Parathyroid adenoma (tissue), 2 donors: ENCODE data around the gene DYNLT1.

Source experiments
- H2AFZ ChIP-seq: fragments of 300-600 bp; sonication (generic); one replicate; pipeline ENCODE4 v1.7.0; 2017; ENCODE audit warnings: antibody characterized with exemption, mild to moderate bottlenecking
- H3K27ac ChIP-seq: fragments of 300-600 bp; sonication (generic); one replicate; pipeline ENCODE4 v1.7.0; 2017
- H3K27me3 ChIP-seq: fragments of 300-600 bp; sonication (generic); one replicate; pipeline ENCODE4 v1.7.0; 2017; ENCODE audit warnings: low read length; ENCODE audit not compliant: control insufficient read depth, insufficient read depth
- H3K36me3 ChIP-seq: fragments of 300-600 bp; sonication (generic); one replicate; pipeline ENCODE4 v1.7.0; 2017; ENCODE audit warnings: low read length; ENCODE audit not compliant: control insufficient read depth, insufficient read depth
- H3K4me1 ChIP-seq: fragments of 300-600 bp; sonication (generic); one replicate; pipeline ENCODE4 v1.7.0; 2017; ENCODE audit warnings: control low read depth
- H3K4me2 ChIP-seq: fragments of 300-600 bp; sonication (generic); one replicate; pipeline ENCODE4 v1.7.0; 2017; ENCODE audit warnings: low read length
- H3K4me3 ChIP-seq: fragments of 300-600 bp; sonication (generic); one replicate; pipeline ENCODE4 v1.7.0; 2017; ENCODE audit warnings: low read depth, low read length
- H3K79me2 ChIP-seq: fragments of 300-600 bp; sonication (generic); one replicate; pipeline ENCODE4 v1.7.0; 2017; ENCODE audit warnings: control low read depth
- H3K9ac ChIP-seq: fragments of 300-600 bp; sonication (generic); one replicate; pipeline ENCODE4 v1.7.0; 2017; ENCODE audit warnings: mild to moderate bottlenecking
- H3K9me3 ChIP-seq: fragments of 300-600 bp; sonication (generic); one replicate; pipeline ENCODE4 v1.7.0; 2017; ENCODE audit warnings: low read length; ENCODE audit not compliant: control insufficient read depth
- TF ChIP-seq, protein P1 (sequence below): fragments of 300-600 bp; sonication (generic); IDR thresholded peaks from one replicate; pipeline ENCODE4 v1.7.0; 2017; ENCODE audit warnings: antibody characterized with exemption, mild to moderate bottlenecking
- donor health status: primary hyperparathyroidism.

Gene DYNLT1

DNA sequence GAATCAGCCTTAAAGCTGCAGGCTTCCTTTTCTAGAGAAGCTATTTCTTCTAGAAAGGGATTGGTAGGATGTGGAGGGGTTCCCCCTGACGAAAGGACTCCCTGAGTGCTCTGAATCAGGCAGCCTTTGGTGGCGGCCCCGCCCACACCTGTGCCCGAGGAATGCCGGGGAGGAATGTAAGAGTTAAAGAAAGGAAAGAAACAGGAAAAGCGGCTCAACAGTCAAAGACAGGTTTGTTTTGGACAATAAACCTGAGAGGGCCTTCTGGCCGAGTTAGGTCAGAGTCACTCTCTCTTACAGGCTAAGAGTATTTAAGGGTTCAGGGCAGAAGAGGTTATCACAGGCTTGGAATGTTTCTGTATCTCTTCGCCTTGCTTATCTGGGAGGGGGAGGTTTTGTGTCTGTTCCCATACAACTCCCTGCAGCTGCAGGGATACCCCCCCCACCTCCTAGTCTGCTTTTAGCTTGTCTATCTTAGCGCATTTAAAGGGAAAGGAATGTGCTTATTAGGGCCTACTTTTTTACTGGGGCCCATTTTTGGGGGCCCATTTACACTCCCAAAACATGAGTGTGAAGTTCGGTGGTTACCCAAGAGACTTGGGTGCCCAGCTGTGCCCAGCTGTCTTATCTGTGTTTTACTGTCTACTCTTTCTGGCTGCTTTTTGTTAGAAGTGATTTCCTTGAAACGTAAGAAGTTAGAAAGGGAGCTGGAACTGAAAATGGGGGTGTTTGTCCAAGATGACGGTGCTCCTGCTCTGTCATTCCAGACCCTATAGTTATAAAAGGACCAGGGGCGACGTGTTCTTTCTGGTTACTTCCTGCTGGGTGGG, 32.8 kb downstream of the DYNLT1 start:
- no peak overlapping the region for H3K4me3 ChIP-seq
- no peak overlapping the region for H3K27ac ChIP-seq
- TF ChIP-seq, protein P1, sequence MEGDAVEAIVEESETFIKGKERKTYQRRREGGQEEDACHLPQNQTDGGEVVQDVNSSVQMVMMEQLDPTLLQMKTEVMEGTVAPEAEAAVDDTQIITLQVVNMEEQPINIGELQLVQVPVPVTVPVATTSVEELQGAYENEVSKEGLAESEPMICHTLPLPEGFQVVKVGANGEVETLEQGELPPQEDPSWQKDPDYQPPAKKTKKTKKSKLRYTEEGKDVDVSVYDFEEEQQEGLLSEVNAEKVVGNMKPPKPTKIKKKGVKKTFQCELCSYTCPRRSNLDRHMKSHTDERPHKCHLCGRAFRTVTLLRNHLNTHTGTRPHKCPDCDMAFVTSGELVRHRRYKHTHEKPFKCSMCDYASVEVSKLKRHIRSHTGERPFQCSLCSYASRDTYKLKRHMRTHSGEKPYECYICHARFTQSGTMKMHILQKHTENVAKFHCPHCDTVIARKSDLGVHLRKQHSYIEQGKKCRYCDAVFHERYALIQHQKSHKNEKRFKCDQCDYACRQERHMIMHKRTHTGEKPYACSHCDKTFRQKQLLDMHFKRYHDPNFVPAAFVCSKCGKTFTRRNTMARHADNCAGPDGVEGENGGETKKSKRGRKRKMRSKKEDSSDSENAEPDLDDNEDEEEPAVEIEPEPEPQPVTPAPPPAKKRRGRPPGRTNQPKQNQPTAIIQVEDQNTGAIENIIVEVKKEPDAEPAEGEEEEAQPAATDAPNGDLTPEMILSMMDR, result no peak
- H3K9ac ChIP-seq, result no peak overlapping the region
- H3K9me3 ChIP-seq, result no peaks in the 10 kb centered on the region
- no peaks in the 10 kb centered on the region for H3K4me1 ChIP-seq
- H3K79me2 ChIP-seq, result peaks cover 4% of the 10 kb centered on the region
- H2AFZ ChIP-seq, result no peak overlapping the region
- H3K4me2 ChIP-seq, result no peak overlapping the region
- no peaks in the 10 kb centered on the region for H3K27me3 ChIP-seq
- no peaks in the 10 kb centered on the region for H3K36me3 ChIP-seq

DNA sequence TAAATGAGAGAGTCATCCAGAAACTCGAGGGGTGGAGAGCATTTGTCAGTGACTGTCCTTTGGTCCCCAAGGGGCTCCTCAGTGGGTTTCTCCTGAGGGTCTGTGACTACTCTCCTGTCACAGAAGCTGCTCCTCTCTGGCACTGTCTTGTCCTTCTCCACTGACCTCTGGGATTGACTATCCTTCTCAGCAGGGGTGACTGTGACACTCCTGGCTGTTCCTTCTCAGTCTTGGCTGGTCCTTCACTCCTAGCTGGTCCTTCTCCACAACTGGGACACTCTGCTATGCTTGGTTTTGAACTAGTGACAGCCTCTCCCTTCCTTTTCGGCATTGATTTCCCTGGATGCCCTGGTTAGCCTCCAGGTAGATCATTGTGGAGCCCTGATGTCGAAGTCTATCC, 33.5 kb downstream of the DYNLT1 start:
- no peaks in the 10 kb centered on the region for H3K27me3 ChIP-seq
- H3K4me2 ChIP-seq, result no peak overlapping the region
- no peak overlapping the region for H3K4me3 ChIP-seq
- H3K36me3 ChIP-seq, result no peaks in the 10 kb centered on the region
- TF ChIP-seq, protein P1, result no peak
- H3K27ac ChIP-seq, result no peak overlapping the region
- no peak overlapping the region for H2AFZ ChIP-seq
- no peaks in the 10 kb centered on the region for H3K9me3 ChIP-seq
- no peaks in the 10 kb centered on the region for H3K4me1 ChIP-seq
- peaks cover 4% of the 10 kb centered on the region for H3K79me2 ChIP-seq
- no peak overlapping the region for H3K9ac ChIP-seq

DNA sequence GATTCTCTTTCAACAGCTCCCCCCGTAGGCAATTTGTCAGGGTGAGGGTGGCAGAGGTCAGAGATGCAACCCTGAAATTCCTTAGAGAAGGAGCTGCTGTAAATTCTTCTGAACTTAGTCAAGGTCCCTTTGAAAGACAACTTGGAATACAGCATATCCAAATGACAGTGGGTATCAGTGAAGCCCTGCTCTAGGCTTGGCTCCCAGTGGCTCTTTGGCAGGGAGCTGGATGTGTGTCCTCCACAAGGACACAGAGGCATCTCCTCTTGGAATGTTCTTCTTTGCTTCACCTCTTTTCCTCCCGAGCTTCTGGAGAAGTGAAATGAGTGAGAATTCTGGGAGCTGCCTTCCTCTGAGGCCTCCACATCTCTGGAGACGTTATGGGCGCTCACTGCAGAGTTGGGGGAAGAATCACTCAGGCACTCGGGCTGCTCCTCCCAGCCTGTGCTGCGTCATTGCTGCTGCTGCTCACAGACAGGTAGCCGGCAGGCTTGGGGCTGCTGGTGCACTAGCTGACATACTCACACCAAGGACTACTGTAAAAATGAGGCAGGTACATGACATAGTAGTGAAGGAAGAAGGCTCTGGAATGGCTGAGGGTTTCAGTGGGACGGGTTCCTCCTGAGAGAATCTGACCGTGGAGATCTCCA, 34.1 kb downstream of the DYNLT1 start:
- Histone ChIP-seq H3K36me3 (no peaks in the 10 kb centered on the region), H2AFZ (no peak overlapping the region), H3K79me2 (peaks cover 8% of the 10 kb centered on the region), H3K27ac (no peak overlapping the region), H3K4me3 (no peak overlapping the region), H3K4me2 (no peak overlapping the region), H3K9me3 (no peaks in the 10 kb centered on the region), H3K4me1 (no peaks in the 10 kb centered on the region), H3K27me3 (no peaks in the 10 kb centered on the region), H3K9ac (no peak overlapping the region)
- TF ChIP-seq, protein P1, result no peak

DNA sequence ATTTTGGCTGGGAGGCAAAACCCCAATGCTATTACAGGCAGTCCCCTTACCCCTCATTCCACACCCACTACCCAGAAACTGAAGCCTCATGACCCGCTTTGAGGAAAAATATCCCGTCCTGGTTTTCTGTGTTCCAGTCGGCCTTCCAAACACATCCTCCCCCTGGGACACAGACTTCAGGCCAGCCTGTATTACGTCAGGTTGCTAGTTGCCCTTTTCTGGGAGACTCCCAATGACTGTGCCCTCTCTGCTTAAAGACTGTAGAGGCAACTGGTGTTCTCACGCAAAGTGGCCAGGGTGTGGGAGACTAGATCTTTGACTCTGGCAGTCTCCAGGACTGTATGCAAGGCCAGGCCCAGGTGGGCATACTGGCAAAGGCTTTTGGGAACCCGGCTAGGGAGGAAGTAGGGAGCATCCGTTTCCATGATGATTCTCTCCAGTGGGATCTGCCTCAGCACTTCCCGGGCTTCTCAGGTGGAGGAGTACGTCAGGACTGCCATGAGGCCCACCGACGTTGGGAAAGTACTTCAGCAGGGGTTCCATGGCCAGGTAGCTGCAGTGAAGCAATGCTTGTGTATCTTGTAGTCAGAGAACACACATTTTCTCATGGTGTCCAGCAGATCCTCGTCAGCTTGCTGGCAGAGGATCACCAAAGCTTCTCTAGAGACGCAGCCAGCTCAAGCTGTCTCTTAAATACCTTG, 34.9 kb downstream of the DYNLT1 start:
- Histone ChIP-seq H3K9ac (no peak overlapping the region), H3K27ac (no peak overlapping the region), H3K36me3 (no peaks in the 10 kb centered on the region), H2AFZ (no peak overlapping the region), H3K9me3 (no peaks in the 10 kb centered on the region), H3K4me3 (no peak overlapping the region), H3K4me2 (no peak overlapping the region), H3K79me2 (peaks cover 8% of the 10 kb centered on the region), H3K4me1 (no peaks in the 10 kb centered on the region), H3K27me3 (no peaks in the 10 kb centered on the region)
- TF ChIP-seq, protein P1, result no peak
